ENCODE results near the gene CD320. TPM values are rescaled to one million over a fixed set of nuclear protein-coding genes. Genes with fewer than 3 reads are reported as not detected.

CD320 gene
- total RNA-seq, 6 experiments from 2014 or later = 54.2 to 65.7 (median 57.6) TPM

- H3K4me1 Mint-ChIP-seq (ENCODE audit: low read depth) = peaks cover 23% of the 10 kb centered on the region
- TF ChIP-seq CTCF (IDR thresholded peaks at IDR 0.05) = no peak
- peaks cover 30% of the 10 kb centered on the region; the same call in 1 of the 2 replicates for H3K36me3 Mint-ChIP-seq (ENCODE audit: low read depth)
- H3K27me3 Mint-ChIP-seq (ENCODE audit: insufficient read depth) = no peaks in the 10 kb centered on the region; the same call in 1 of the 2 replicates
- no peak overlapping the region for H3K4me3 Mint-ChIP-seq
- H3K27ac Mint-ChIP-seq = no peak overlapping the region
- H3K9me3 Mint-ChIP-seq = no peaks in the 10 kb centered on the region
- peak; percentile 0 for DNase-seq
Measured at GRCh38 chr19:8310342-8311055, 2.3 kb upstream of the CD320 start.

GRCh38 chr19:8308891-8309291 is 733 bp upstream of the CD320 start:
- Mint-ChIP-seq H3K36me3 (ENCODE audit: low read depth) (peaks cover 25% of the 10 kb centered on the region; the same call in 1 of the 2 replicates), H3K27ac (peak overlapping the region; percentile 77), H3K27me3 (ENCODE audit: insufficient read depth) (no peaks in the 10 kb centered on the region; the same call in none of the 2 replicates), H3K4me1 (ENCODE audit: low read depth) (peaks cover 23% of the 10 kb centered on the region), H3K4me3 (peak overlapping the region; percentile 91), H3K9me3 (no peaks in the 10 kb centered on the region)
- no peak for DNase-seq
- TF ChIP-seq CTCF (IDR thresholded peaks at IDR 0.05) = no peak

GRCh38 chr19:8307400-8307964 is 676 bp downstream of the CD320 start:
- TF ChIP-seq CTCF (IDR thresholded peaks at IDR 0.05) = no peak
- DNase-seq = no peak
- H3K27me3 Mint-ChIP-seq (ENCODE audit: insufficient read depth) = no peaks in the 10 kb centered on the region; the same call in none of the 2 replicates
- peak overlapping the region; percentile 91 for H3K4me3 Mint-ChIP-seq
- H3K27ac Mint-ChIP-seq = peak overlapping the region; percentile 88
- H3K36me3 Mint-ChIP-seq (ENCODE audit: low read depth) = peaks cover 25% of the 10 kb centered on the region; the same call in 1 of the 2 replicates
- H3K9me3 Mint-ChIP-seq = no peaks in the 10 kb centered on the region
- H3K4me1 Mint-ChIP-seq (ENCODE audit: low read depth) = peaks cover 23% of the 10 kb centered on the region

- Mint-ChIP-seq H3K36me3 (ENCODE audit: low read depth) (peaks cover 25% of the 10 kb centered on the region; the same call in 1 of the 2 replicates), H3K27me3 (ENCODE audit: insufficient read depth) (no peaks in the 10 kb centered on the region; the same call in none of the 2 replicates), H3K4me3 (no peak overlapping the region; the same call in 1 of the 2 replicates), H3K9me3 (no peaks in the 10 kb centered on the region), H3K4me1 (ENCODE audit: low read depth) (peaks cover 23% of the 10 kb centered on the region), H3K27ac (no peak overlapping the region)
- DNase-seq = no peak
- TF ChIP-seq CTCF (IDR thresholded peaks at IDR 0.05) = no peak
Measured at GRCh38 chr19:8306235-8307054, 1.7 kb downstream of the CD320 start.

- Mint-ChIP-seq H3K36me3 (ENCODE audit: low read depth) (peaks cover 21% of the 10 kb centered on the region; the same call in 1 of the 2 replicates), H3K27me3 (ENCODE audit: insufficient read depth) (no peaks in the 10 kb centered on the region; the same call in none of the 2 replicates), H3K27ac (no peak overlapping the region), H3K4me3 (no peak overlapping the region), H3K9me3 (no peaks in the 10 kb centered on the region), H3K4me1 (ENCODE audit: low read depth) (peaks cover 23% of the 10 kb centered on the region)
- no peak for TF ChIP-seq CTCF (IDR thresholded peaks at IDR 0.05)
- peak; percentile 0 for DNase-seq
Measured at GRCh38 chr19:8305798-8306197, 2.4 kb downstream of the CD320 start.
